HL-60 (cell line): ENCODE measurements around the gene RDH5.

Source experiments
- CTCF ChIP-seq: IDR thresholded peaks from one replicate; pipeline ENCODE4 v1.5.1; 2011; ENCODE audit warnings: low read length, control low read depth, inconsistent platforms; ENCODE audit not compliant: insufficient read depth
- POLR2AphosphoS5 ChIP-seq: IDR thresholded peaks from 2 replicates; pipeline ENCODE4 v1.6.1; 2012; ENCODE audit warnings: low read depth
- REST ChIP-seq: IDR thresholded peaks from 2 replicates; pipeline ENCODE4 v1.6.1; 2012; ENCODE audit warnings: low read depth; ENCODE audit not compliant: insufficient replicate concordance

DNA sequence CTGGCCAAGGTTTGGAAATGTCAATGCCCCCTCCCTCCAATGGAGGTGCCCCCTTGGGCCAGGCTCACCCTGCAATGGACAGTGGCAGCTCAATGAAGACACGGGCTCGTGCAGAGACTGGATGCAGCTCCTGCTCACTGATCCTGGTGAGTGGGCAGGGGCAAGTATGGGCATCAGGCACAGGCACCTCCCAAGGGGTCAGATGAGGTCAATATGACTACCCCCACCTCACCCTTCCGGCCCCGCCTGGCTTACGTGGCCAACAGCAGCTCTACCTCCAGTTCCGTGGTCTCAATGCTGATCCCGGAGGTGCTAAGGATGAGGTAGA is 26.0 kb upstream of the RDH5 start:
- no peak for TF ChIP-seq CTCF
- no peak for TF ChIP-seq REST
- TF ChIP-seq POLR2AphosphoS5, result no peak
